HG03108 (cell line): ENCODE measurements around the gene SYT2.

Source experiments
- ATAC-seq: cut with Tn5 transposase; IDR thresholded peaks from one replicate; pipeline ENCODE4 v1.9.1; 2021; ENCODE audit warnings: moderate library complexity; ENCODE audit not compliant: unreplicated experiment

The SYT2 gene

GRCh38 chr1:202706851-202707250 is 3.4 kb downstream of the SYT2 start:
- no peak for ATAC-seq

- ATAC-seq, result no peak
These were observed 5.7 kb downstream of the SYT2 start for GRCh38 chr1:202704601-202705000.

GRCh38 chr1:202703191-202703590 is 7.1 kb downstream of the SYT2 start:
- ATAC-seq, result no peak

GRCh38 chr1:202702088-202702487 is 8.2 kb downstream of the SYT2 start:
- no peak for ATAC-seq

- no peak for ATAC-seq
These were observed 9.1 kb downstream of the SYT2 start for GRCh38 chr1:202701200-202701599.

GRCh38 chr1:202700061-202700460 is 10.2 kb downstream of the SYT2 start:
- ATAC-seq, result no peak

- ATAC-seq, result no peak
These were observed 12.0 kb downstream of the SYT2 start for GRCh38 chr1:202698276-202698675.

- no peak for ATAC-seq
These were observed 13.2 kb downstream of the SYT2 start for GRCh38 chr1:202697038-202697437.

GRCh38 chr1:202694314-202694713 is 15.9 kb downstream of the SYT2 start:
- no peak for ATAC-seq

- ATAC-seq, result no peak
These were observed 17.2 kb downstream of the SYT2 start for GRCh38 chr1:202692959-202693555.

- ATAC-seq, result no peak
These were observed 18.4 kb downstream of the SYT2 start for GRCh38 chr1:202691816-202692215.

- no peak for ATAC-seq
These were observed 20.5 kb downstream of the SYT2 start for GRCh38 chr1:202689493-202690342.

GRCh38 chr1:202689082-202689481 is 21.2 kb downstream of the SYT2 start:
- ATAC-seq, result no peak

- ATAC-seq, result no peak
These were observed 21.9 kb downstream of the SYT2 start for GRCh38 chr1:202688401-202688800.

- no peak for ATAC-seq
These were observed 22.5 kb downstream of the SYT2 start for GRCh38 chr1:202687798-202688197.

GRCh38 chr1:202687370-202687769 is 22.9 kb downstream of the SYT2 start:
- ATAC-seq, result no peak

GRCh38 chr1:202685641-202686040 is 24.6 kb downstream of the SYT2 start:
- no peak for ATAC-seq

- no peak for ATAC-seq
These were observed 25.5 kb downstream of the SYT2 start for GRCh38 chr1:202684716-202685115.

GRCh38 chr1:202683029-202683428 is 27.2 kb downstream of the SYT2 start:
- no peak for ATAC-seq

- ATAC-seq, result no peak
These were observed 27.8 kb downstream of the SYT2 start for GRCh38 chr1:202682477-202682876.

GRCh38 chr1:202681736-202682420 is 28.4 kb downstream of the SYT2 start:
- no peak for ATAC-seq
